Measurements from ENCODE around the gene CETN2.

The CETN2 gene

DNA sequence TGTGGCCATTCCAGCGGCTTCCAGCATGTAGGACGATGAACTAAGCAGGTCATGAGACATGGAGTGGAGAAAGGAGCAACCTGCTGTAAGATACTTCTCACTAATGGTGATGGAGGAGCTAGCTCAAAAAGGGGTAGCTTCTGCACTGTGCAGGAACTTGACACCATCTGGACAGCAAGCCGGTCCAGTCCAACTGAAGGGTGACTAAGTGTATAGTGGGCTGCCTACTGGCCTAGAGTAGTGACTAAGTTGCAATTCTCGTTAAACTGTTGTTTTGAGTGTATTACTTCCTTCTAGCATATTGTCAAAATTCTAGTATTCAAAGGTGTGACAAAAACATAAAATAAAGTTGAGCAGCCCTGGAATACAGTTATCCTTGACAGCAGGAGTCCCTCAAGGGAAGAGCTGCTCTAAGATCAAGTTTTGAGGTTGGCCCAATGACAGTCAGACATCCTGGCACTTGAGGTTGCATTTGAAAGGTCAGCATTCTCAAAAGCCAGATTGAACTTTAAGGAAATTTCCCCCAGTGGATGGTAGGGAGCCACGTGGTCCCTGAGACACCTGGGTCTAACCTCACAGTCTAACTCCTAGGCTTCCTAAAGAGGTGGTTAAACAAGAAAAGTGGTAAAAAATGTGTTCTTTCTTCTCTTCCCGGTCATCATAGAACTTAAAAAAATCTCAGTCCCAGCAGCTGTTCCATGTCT is 8.0 kb downstream of the CETN2 start:
- DNase-seq (ENCODE audit: low read depth, low spot score), result no peak
- in situ Hi-C loops (cut with HindIII; ENCODE audit: low sequenced_read_pairs), result no loop called here
- H3K4me3 ChIP-seq (ENCODE audit: low read depth, low read length), result no peak overlapping the region

GRCh38 chrX:152821145-152821765 is 9.3 kb downstream of the CETN2 start:
- TF ChIP-seq CTCF (IDR thresholded peaks at IDR 0.05; ENCODE audit: low read depth, low read length), result peak; percentile 67
- in situ Hi-C loops (cut with HindIII; ENCODE audit: low sequenced_read_pairs), result no loop called here
- H3K4me3 ChIP-seq (ENCODE audit: low read depth, low read length), result no peak overlapping the region
- DNase-seq (ENCODE audit: low read depth, low spot score), result no peak

More for the DNA sequence above, 8.0 kb downstream of the CETN2 start:
- no peak for TF ChIP-seq CTCF (IDR thresholded peaks at IDR 0.05; ENCODE audit: low read depth, low read length)

- no peak for DNase-seq (ENCODE audit: low read depth, low spot score)
- H3K4me3 ChIP-seq (ENCODE audit: low read depth, low read length), result no peak overlapping the region
- no peak for TF ChIP-seq CTCF (IDR thresholded peaks at IDR 0.05; ENCODE audit: low read depth, low read length)
- in situ Hi-C loops (cut with HindIII; ENCODE audit: low sequenced_read_pairs), result no loop called here
Observed at GRCh38 chrX:152819732-152820131, 10.8 kb downstream of the CETN2 start.

DNA sequence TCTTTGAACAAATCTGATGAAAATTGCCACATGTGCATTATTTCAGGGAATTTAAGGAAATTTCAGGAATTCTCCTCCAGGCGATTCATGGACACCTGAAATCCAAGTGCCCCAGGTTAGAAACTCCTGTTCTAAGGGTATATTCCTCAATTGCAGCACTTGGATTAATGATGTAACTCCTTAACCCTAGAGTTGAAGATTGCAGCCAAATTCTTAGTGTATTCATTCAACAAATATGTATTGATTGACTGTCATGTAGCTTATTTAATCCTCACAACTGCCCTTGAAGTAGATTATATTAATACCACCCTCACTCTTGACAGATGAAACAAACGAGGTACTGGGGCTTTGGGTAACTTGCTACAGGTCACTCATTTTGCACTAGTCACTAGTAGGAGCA is 11.3 kb downstream of the CETN2 start:
- no peak for TF ChIP-seq CTCF (IDR thresholded peaks at IDR 0.05; ENCODE audit: low read depth, low read length)
- no peak for DNase-seq (ENCODE audit: low read depth, low spot score)
- in situ Hi-C loops (cut with HindIII; ENCODE audit: low sequenced_read_pairs), result no loop called here
- no peak overlapping the region for H3K4me3 ChIP-seq (ENCODE audit: low read depth, low read length)

DNA sequence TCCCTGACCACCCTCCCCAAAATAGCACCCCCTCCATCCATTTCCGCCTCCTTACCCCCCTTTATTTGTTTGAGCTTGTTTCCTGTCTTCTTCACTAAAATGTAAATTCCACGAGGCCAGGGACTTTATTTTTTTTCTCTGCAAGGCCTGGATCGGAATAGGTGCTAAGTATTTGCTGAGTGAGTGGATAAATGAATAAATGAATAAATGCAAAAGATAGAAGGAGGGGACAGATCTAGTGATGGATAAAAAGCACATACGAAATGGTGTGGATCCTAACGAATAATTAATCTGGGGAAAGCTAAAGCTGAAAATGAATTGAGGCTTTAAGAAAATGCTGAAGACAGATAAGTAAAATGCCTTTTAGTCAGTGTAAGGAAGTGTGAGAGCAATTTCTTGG is 12.2 kb downstream of the CETN2 start:
- TF ChIP-seq CTCF (IDR thresholded peaks at IDR 0.05; ENCODE audit: low read depth, low read length), result no peak
- in situ Hi-C loops (cut with HindIII; ENCODE audit: low sequenced_read_pairs), result no loop called here
- DNase-seq (ENCODE audit: low read depth, low spot score), result no peak
- no peak overlapping the region for H3K4me3 ChIP-seq (ENCODE audit: low read depth, low read length)

DNA sequence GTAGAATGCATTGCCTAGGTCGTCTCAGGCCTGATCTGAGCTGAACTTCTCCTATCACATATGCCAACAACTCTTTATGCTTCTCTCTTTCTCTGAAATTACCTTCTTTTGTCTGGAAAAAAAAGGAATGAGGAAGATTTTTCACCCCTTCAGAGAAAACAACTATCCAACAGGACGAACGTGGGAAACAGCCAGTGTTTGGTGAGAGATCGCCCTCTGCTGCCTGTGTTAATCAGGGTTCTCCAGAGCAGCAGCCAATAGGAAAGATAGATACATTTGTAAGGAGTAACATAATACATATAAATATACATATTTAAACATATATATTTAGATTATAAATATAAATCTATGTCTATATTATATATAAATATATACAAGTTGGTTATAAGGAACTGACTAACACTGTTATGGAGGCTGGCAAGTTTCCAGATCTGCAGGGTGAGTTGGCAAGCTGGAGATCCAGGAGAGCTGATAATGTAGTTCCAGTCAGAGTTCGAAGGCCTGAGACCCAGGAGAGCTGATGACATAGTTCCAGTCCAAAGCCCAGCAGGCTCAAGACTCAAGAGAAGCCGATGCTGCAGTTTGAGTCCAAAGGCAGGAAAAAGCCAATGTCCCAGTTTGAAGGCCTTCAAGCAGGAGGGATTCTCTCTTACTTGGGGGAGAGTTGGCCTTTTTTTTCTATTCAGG is 13.3 kb downstream of the CETN2 start:
- peak; percentile 39 for DNase-seq (ENCODE audit: low read depth, low spot score)
- in situ Hi-C loops (cut with HindIII; ENCODE audit: low sequenced_read_pairs), result no loop called here
- no peak overlapping the region for H3K4me3 ChIP-seq (ENCODE audit: low read depth, low read length)
- peak; percentile 57 for TF ChIP-seq CTCF (IDR thresholded peaks at IDR 0.05; ENCODE audit: low read depth, low read length)

Measured in astrocyte of the spinal cord (primary cell).